IMR-90 (cell line): ENCODE data around the gene ADAMTS17.

ENCODE experiments used
- BHLHE40 ChIP-seq: fragments of 150-350 bp; IDR thresholded peaks from 2 replicates; pipeline ENCODE4 v1.6.1; 2016; ENCODE audit warnings: mild to moderate bottlenecking, low read depth, low read length
- CEBPB ChIP-seq: IDR thresholded peaks from 2 replicates; pipeline ENCODE4 v1.6.1; 2012; ENCODE audit warnings: low read depth, low read length, improper control_type of control experiment
- CHD1 ChIP-seq: IDR thresholded peaks from 2 replicates; pipeline ENCODE4 v1.6.1; 2012; ENCODE audit warnings: low read depth, low read length, improper control_type of control experiment
- CTCF ChIP-seq: conservative IDR thresholded peaks from 2 replicates; pipeline ENCODE4 v1.5.1; 2012; ENCODE audit warnings: mild to moderate bottlenecking, low read depth, low read length, improper control_type of control experiment
- ELK1 ChIP-seq: fragments of 150-350 bp; IDR thresholded peaks from 2 replicates; pipeline ENCODE4 v1.6.1; 2016; ENCODE audit warnings: low read depth, mild to moderate bottlenecking, low read length, moderate library complexity, borderline replicate concordance
- MAFK ChIP-seq: IDR thresholded peaks from 2 replicates; pipeline ENCODE4 v1.6.1; 2012; ENCODE audit warnings: low read depth, low read length, improper control_type of control experiment
- MAZ ChIP-seq: IDR thresholded peaks from 2 replicates; pipeline ENCODE4 v1.6.1; 2012; ENCODE audit warnings: low read depth, mild to moderate bottlenecking, low read length, improper control_type of control experiment, moderate library complexity, borderline replicate concordance
- MXI1 ChIP-seq: IDR thresholded peaks from 2 replicates; pipeline ENCODE4 v1.6.1; 2012; ENCODE audit warnings: low read depth, mild to moderate bottlenecking, low read length, moderate library complexity, borderline replicate concordance
- NFE2L2 ChIP-seq: fragments of 150-350 bp; IDR thresholded peaks from 2 replicates; pipeline ENCODE4 v1.6.1; 2016; ENCODE audit warnings: low read depth, mild to moderate bottlenecking, low read length
- POLR2A ChIP-seq: IDR thresholded peaks from 2 replicates; pipeline ENCODE4 v1.6.1; 2012; ENCODE audit warnings: mild to moderate bottlenecking, low read depth, low read length
- RAD21 ChIP-seq: IDR thresholded peaks from 2 replicates; pipeline ENCODE4 v1.6.1; 2012; ENCODE audit warnings: low read length, improper control_type of control experiment
- RFX5 ChIP-seq: IDR thresholded peaks from 2 replicates; pipeline ENCODE4 v1.8.0; 2012; ENCODE audit warnings: low read depth, mild to moderate bottlenecking, low read length, moderate library complexity
- SMC3 ChIP-seq: fragments of 150-350 bp; IDR thresholded peaks from 2 replicates; pipeline ENCODE4 v1.6.1; 2016; ENCODE audit warnings: low read depth, mild to moderate bottlenecking, antibody characterized with exemption, low read length, moderate library complexity
- USF2 ChIP-seq: fragments of 150-350 bp; IDR thresholded peaks from 2 replicates; pipeline ENCODE4 v1.6.1; 2017; ENCODE audit warnings: mild to moderate bottlenecking, antibody characterized with exemption, low read length, low read depth

DNA sequence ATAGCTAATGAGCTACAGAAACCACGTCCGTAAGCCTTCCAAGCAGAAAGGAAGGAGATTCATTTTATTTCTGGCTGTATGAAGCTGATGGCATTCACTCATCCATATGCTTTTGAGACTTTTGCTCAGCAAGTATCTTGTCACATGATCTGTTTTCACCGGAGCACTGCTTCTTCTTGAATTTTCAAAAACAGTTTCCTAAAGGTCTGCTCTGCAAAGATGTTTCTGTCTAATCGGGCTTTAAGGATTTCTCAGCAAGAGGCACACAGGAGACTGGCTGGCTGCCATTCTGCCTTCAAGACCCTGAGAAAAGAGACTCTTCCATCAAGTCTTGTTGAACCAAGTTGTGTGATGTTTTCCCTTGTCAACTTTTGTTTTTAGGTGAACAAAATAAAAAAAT is 319.0 kb downstream of the ADAMTS17 start:
- TF ChIP-seq CTCF = no peak
- TF ChIP-seq RAD21 = no peak
- no peak for TF ChIP-seq CHD1
- TF ChIP-seq BHLHE40 = no peak
- TF ChIP-seq MXI1 = no peak
- TF ChIP-seq POLR2A = no peak
- no peak for TF ChIP-seq MAZ
- no peak for TF ChIP-seq NFE2L2
- TF ChIP-seq USF2 = no peak
- TF ChIP-seq MAFK = no peak
- no peak for TF ChIP-seq ELK1
- no peak for TF ChIP-seq RFX5
- no peak for TF ChIP-seq SMC3
- TF ChIP-seq CEBPB = no peak
